Measurements from ENCODE around the gene SPATA4.

SPATA4 gene

DNA sequence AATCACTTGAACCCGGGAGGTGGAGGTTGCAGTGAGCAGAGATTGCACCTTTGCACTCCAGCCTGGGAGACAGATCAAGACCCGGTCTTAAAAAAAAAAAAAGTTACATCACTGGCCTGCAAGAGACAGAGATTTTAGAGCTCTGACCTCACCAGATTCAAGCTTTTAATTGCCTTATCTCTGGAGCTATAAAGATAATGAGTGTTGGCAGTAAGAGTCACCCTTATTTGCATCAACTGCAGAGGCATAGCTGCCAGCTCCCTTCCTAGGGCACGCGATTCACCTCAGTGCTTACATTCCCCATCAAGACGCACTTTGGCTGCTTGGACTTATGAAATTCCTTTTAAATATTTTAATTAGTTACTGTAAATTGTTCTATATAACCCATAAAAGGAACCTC, 12.5 kb upstream of the SPATA4 start:
- Histone ChIP-seq H3K4ac (ENCODE audit: low read depth, low read length) (no peak overlapping the region), H4K12ac (ENCODE audit: low read depth, low read length) (no peak overlapping the region), H2AK5ac (ENCODE audit: low read length) (no peak overlapping the region), H3K14ac (ENCODE audit: low read length) (no peak overlapping the region), H4K8ac (ENCODE audit: low read depth, low read length) (no peak overlapping the region), H3K27ac (ENCODE audit: low read depth, low read length) (no peak overlapping the region), H2BK120ac (ENCODE audit: insufficient read depth, low read length, poor library complexity) (no peak overlapping the region), H3K23ac (ENCODE audit: low read length) (no peak overlapping the region), H3K4me3 (ENCODE audit: low read depth, low read length) (no peak overlapping the region), H2AFZ (ENCODE audit: insufficient read depth, low read length, poor library complexity) (no peak overlapping the region), H3K4me2 (ENCODE audit: low read length) (no peak overlapping the region), H3K9me3 (ENCODE audit: insufficient read depth, low read depth, low read length) (no peaks in the 10 kb centered on the region), H2BK12ac (ENCODE audit: low read length) (no peak overlapping the region), H3K18ac (ENCODE audit: low read length) (no peak overlapping the region), H4K91ac (ENCODE audit: low read depth, low read length) (no peak overlapping the region), H3K79me2 (ENCODE audit: control insufficient read depth, insufficient read depth, low read length, poor library complexity) (no peaks in the 10 kb centered on the region), H3K36me3 (ENCODE audit: control insufficient read depth in 1 of 2, insufficient read depth in 2 of 2, low read length in 2 of 2) (no peaks in the 10 kb centered on the region), H3K9ac (ENCODE audit: low read length) (no peak overlapping the region), H3K79me1 (ENCODE audit: low read length) (no peaks in the 10 kb centered on the region), H2BK5ac (ENCODE audit: low read depth, low read length, poor library complexity) (no peak overlapping the region), H3K27me3 (ENCODE audit: insufficient read depth, low read length) (no peaks in the 10 kb centered on the region), H3K4me1 (ENCODE audit: control insufficient read depth in 1 of 2, insufficient read depth in 2 of 2, low read length in 2 of 2) (no peaks in the 10 kb centered on the region)
- no CpG with 5 or more reads among the region's 5 CpGs for WGBS (ENCODE audit: extremely low coverage, insufficient coverage, insufficient read length)
- no peak for DNase-seq

- no peak for DNase-seq
- no peak overlapping the region for H3K23ac ChIP-seq (ENCODE audit: low read length)
- no peak overlapping the region for H2BK5ac ChIP-seq (ENCODE audit: low read depth, low read length, poor library complexity)
- no peak overlapping the region for H4K8ac ChIP-seq (ENCODE audit: low read depth, low read length)
- H3K27ac ChIP-seq (ENCODE audit: low read depth, low read length) = no peak overlapping the region
- no peak overlapping the region for H3K18ac ChIP-seq (ENCODE audit: low read length)
- H3K79me2 ChIP-seq (ENCODE audit: control insufficient read depth, insufficient read depth, low read length, poor library complexity) = no peaks in the 10 kb centered on the region
- no peak overlapping the region for H2BK120ac ChIP-seq (ENCODE audit: insufficient read depth, low read length, poor library complexity)
- no peak overlapping the region for H2BK12ac ChIP-seq (ENCODE audit: low read length)
- no peak overlapping the region for H3K9ac ChIP-seq (ENCODE audit: low read length)
- H2AK5ac ChIP-seq (ENCODE audit: low read length) = no peak overlapping the region
- H3K4me1 ChIP-seq (ENCODE audit: control insufficient read depth in 1 of 2, insufficient read depth in 2 of 2, low read length in 2 of 2) = no peaks in the 10 kb centered on the region
- no peaks in the 10 kb centered on the region for H3K36me3 ChIP-seq (ENCODE audit: control insufficient read depth in 1 of 2, insufficient read depth in 2 of 2, low read length in 2 of 2)
- no peak overlapping the region for H3K4me2 ChIP-seq (ENCODE audit: low read length)
- H3K4ac ChIP-seq (ENCODE audit: low read depth, low read length) = no peak overlapping the region
- H3K14ac ChIP-seq (ENCODE audit: low read length) = no peak overlapping the region
- no peaks in the 10 kb centered on the region for H3K79me1 ChIP-seq (ENCODE audit: low read length)
- H3K27me3 ChIP-seq (ENCODE audit: insufficient read depth, low read length) = no peaks in the 10 kb centered on the region
- peaks cover under 1% of the 10 kb centered on the region for H3K9me3 ChIP-seq (ENCODE audit: insufficient read depth, low read depth, low read length)
- no peak overlapping the region for H4K91ac ChIP-seq (ENCODE audit: low read depth, low read length)
- no peak overlapping the region for H4K12ac ChIP-seq (ENCODE audit: low read depth, low read length)
- H2AFZ ChIP-seq (ENCODE audit: insufficient read depth, low read length, poor library complexity) = no peak overlapping the region
- WGBS (ENCODE audit: extremely low coverage, insufficient coverage, insufficient read length) = no CpG with 5 or more reads among the region's 4 CpGs
- no peak overlapping the region for H3K4me3 ChIP-seq (ENCODE audit: low read depth, low read length)
Observed at GRCh38 chr4:176205299-176205698, 9.9 kb upstream of the SPATA4 start.

DNA sequence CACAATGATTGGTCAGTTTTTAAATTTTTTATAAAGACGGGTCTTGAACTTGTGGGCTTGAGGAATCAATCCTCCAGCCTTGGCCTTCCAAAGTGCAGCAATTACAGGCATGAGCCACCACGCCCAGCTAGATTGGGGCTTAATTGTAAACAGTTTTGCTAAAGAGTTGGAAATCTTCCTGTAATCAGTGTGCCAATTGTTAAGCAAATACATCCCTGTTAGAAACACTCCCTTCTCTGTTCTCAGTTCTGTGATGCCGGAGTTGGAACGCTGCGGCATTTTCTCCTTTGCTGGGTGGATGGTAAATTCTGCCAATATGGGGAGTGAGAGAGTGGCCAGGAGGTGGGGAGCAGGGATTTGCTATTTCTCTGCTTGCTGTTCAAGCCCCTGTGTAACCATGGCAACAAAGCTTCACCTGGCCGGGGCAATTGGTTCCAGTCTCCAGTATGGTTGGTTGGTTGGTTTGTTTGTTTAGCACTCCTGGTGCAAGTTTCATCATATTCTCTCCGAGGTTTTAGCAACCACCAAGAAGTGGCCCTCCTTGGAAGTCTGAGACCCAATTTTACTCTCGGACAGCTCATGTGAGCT, 3.0 kb upstream of the SPATA4 start:
- Histone ChIP-seq H3K9me3 (ENCODE audit: insufficient read depth, low read depth, low read length) (peaks cover 2% of the 10 kb centered on the region), H4K91ac (ENCODE audit: low read depth, low read length) (no peak overlapping the region), H3K9ac (ENCODE audit: low read length) (no peak overlapping the region), H2AK5ac (ENCODE audit: low read length) (no peak overlapping the region), H3K27me3 (ENCODE audit: insufficient read depth, low read length) (no peaks in the 10 kb centered on the region), H3K4ac (ENCODE audit: low read depth, low read length) (no peak overlapping the region), H3K4me2 (ENCODE audit: low read length) (no peak overlapping the region), H2BK12ac (ENCODE audit: low read length) (no peak overlapping the region), H2AFZ (ENCODE audit: insufficient read depth, low read length, poor library complexity) (no peak overlapping the region), H3K14ac (ENCODE audit: low read length) (no peak overlapping the region), H3K4me3 (ENCODE audit: low read depth, low read length) (no peak overlapping the region), H3K36me3 (ENCODE audit: control insufficient read depth in 1 of 2, insufficient read depth in 2 of 2, low read length in 2 of 2) (no peaks in the 10 kb centered on the region), H2BK120ac (ENCODE audit: insufficient read depth, low read length, poor library complexity) (no peak overlapping the region), H3K79me2 (ENCODE audit: control insufficient read depth, insufficient read depth, low read length, poor library complexity) (no peaks in the 10 kb centered on the region), H3K27ac (ENCODE audit: low read depth, low read length) (no peak overlapping the region), H3K23ac (ENCODE audit: low read length) (no peak overlapping the region), H2BK5ac (ENCODE audit: low read depth, low read length, poor library complexity) (no peak overlapping the region), H3K79me1 (ENCODE audit: low read length) (no peaks in the 10 kb centered on the region), H4K12ac (ENCODE audit: low read depth, low read length) (no peak overlapping the region), H4K8ac (ENCODE audit: low read depth, low read length) (no peak overlapping the region), H3K18ac (ENCODE audit: low read length) (no peak overlapping the region), H3K4me1 (ENCODE audit: control insufficient read depth in 1 of 2, insufficient read depth in 2 of 2, low read length in 2 of 2) (no peaks in the 10 kb centered on the region)
- WGBS (ENCODE audit: extremely low coverage, insufficient coverage, insufficient read length) = no CpG with 5 or more reads among the region's 8 CpGs
- DNase-seq = no peak

GRCh38 chr4:176193938-176194337, 1.4 kb downstream of the SPATA4 start:
- DNase-seq = peak in 1 of 2 donors; percentile 29
- Histone ChIP-seq H3K4me2 (ENCODE audit: low read length) (no peak overlapping the region), H3K4ac (ENCODE audit: low read depth, low read length) (no peak overlapping the region), H3K79me1 (ENCODE audit: low read length) (no peaks in the 10 kb centered on the region), H3K79me2 (ENCODE audit: control insufficient read depth, insufficient read depth, low read length, poor library complexity) (no peaks in the 10 kb centered on the region), H2AK5ac (ENCODE audit: low read length) (no peak overlapping the region), H4K91ac (ENCODE audit: low read depth, low read length) (no peak overlapping the region), H2BK12ac (ENCODE audit: low read length) (no peak overlapping the region), H3K27ac (ENCODE audit: low read depth, low read length) (no peak overlapping the region), H2BK5ac (ENCODE audit: low read depth, low read length, poor library complexity) (no peak overlapping the region), H3K23ac (ENCODE audit: low read length) (no peak overlapping the region), H3K36me3 (ENCODE audit: control insufficient read depth in 1 of 2, insufficient read depth in 2 of 2, low read length in 2 of 2) (no peaks in the 10 kb centered on the region), H3K4me1 (ENCODE audit: control insufficient read depth in 1 of 2, insufficient read depth in 2 of 2, low read length in 2 of 2) (no peaks in the 10 kb centered on the region), H3K9me3 (ENCODE audit: insufficient read depth, low read depth, low read length) (no peaks in the 10 kb centered on the region), H3K27me3 (ENCODE audit: insufficient read depth, low read length) (no peaks in the 10 kb centered on the region), H2BK120ac (ENCODE audit: insufficient read depth, low read length, poor library complexity) (no peak overlapping the region), H3K18ac (ENCODE audit: low read length) (no peak overlapping the region), H3K4me3 (ENCODE audit: low read depth, low read length) (no peak overlapping the region), H3K14ac (ENCODE audit: low read length) (no peak overlapping the region), H4K8ac (ENCODE audit: low read depth, low read length) (no peak overlapping the region), H3K9ac (ENCODE audit: low read length) (no peak overlapping the region), H2AFZ (ENCODE audit: insufficient read depth, low read length, poor library complexity) (no peak overlapping the region), H4K12ac (ENCODE audit: low read depth, low read length) (no peak overlapping the region)
- WGBS (ENCODE audit: extremely low coverage, insufficient coverage, insufficient read length) = no CpG with 5 or more reads among the region's 3 CpGs

Measured in trophoblast cell (in vitro differentiated cells and primary cell).